GM12874 (cell line): ENCODE data around the gene MAP3K13.

Experiments used
- TF ChIP-seq, protein P1 (sequence below): IDR thresholded peaks from 2 replicates; pipeline ENCODE4 v1.5.1; 2011; ENCODE audit warnings: low read depth, mild to moderate bottlenecking, control low read depth, low read length, moderate library complexity; ENCODE audit not compliant: insufficient read depth

The MAP3K13 gene

GRCh38 chr3:185393055-185393454 lies 30.1 kb downstream of the MAP3K13 start:
- TF ChIP-seq, protein P1, sequence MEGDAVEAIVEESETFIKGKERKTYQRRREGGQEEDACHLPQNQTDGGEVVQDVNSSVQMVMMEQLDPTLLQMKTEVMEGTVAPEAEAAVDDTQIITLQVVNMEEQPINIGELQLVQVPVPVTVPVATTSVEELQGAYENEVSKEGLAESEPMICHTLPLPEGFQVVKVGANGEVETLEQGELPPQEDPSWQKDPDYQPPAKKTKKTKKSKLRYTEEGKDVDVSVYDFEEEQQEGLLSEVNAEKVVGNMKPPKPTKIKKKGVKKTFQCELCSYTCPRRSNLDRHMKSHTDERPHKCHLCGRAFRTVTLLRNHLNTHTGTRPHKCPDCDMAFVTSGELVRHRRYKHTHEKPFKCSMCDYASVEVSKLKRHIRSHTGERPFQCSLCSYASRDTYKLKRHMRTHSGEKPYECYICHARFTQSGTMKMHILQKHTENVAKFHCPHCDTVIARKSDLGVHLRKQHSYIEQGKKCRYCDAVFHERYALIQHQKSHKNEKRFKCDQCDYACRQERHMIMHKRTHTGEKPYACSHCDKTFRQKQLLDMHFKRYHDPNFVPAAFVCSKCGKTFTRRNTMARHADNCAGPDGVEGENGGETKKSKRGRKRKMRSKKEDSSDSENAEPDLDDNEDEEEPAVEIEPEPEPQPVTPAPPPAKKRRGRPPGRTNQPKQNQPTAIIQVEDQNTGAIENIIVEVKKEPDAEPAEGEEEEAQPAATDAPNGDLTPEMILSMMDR, result no peak

DNA sequence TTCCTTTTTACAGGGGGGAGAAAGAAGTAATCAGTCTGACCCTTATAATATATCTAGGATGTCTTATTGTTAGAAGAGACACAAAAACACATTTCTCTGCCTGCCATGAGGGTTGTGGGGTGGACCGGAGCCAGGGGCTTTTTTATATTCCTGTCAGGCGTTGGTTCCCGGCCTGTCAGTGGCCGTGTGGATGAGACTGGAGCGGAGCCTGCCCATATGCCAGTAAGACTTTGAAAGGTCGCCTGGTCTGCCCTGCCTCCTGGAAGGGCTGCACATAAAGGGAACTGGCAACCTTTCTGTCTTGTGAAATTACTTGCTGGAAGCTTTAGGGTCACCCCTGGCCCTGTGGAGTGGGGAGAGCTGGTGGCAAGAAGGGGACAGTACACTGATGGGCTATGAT lies 34.7 kb downstream of the MAP3K13 start:
- TF ChIP-seq, protein P1, result no peak

DNA sequence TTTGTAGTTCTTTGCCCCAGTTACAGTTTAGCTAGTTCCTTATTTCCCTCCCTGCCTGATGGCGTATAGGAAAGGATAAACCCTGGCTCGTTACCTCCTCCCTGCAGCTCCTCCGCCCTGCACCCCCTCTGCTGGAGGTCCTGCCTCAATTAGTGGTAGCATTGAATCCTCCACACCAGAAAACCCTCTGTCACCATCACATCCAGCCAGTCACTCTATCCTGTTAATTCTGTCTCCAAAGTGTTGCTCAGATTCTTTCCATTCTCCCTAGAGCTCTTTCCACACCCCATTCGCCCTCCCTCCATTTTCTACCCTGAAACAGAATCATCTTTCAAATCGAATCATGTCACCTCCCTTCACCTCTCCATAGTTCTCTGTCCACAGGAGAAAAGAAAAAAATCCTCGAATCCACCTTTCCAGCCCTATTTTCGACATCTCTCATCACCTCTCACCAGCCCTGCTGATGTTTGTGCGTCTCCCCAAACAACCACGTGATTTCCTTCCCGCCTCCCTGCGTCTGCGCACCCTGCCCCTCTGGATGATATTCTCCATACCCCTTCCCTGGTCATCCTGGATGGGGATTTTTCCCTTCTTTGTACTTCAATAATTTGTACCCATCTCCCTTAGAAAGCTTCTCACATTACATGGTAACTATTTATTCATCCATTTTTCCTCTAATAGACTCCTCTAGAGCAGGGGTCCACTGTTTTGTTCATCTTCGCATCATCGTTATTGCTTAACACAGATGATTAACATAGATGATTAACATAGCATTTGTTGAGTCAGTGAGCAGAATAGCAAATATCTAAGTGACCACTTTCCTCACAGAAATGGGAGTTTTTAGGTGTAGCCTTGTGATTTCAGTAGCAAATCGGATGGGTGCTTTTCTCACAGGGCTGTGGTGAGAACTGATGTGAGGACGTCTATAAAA lies 37.1 kb downstream of the MAP3K13 start:
- TF ChIP-seq, protein P1, result no peak

- TF ChIP-seq, protein P1, result no peak
Observed at GRCh38 chr3:185400866-185401265, 37.9 kb downstream of the MAP3K13 start.

- TF ChIP-seq, protein P1, result no peak
Observed at GRCh38 chr3:185401319-185401955, 38.5 kb downstream of the MAP3K13 start.

DNA sequence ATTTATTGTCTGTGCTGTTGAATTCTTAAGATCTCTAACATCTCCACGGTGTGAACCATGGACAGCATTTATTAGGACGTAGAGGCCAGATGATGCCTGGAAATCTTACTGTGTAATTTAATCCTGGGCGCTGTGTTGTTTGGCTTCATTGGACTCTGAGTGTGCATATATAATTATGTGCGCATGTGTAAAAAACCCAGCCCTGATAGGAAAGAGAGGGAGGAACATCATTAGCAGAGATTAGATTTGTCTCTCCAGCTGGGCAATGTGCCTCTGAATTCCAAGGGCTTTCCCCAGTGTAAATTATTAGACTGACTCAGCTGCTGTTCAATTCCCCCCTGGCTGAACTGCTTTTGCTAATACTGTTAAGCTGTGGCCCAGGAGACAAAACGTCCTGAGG lies 39.6 kb downstream of the MAP3K13 start:
- TF ChIP-seq, protein P1, result no peak

- TF ChIP-seq, protein P1, result no peak
Observed at GRCh38 chr3:185403002-185403401, 40.1 kb downstream of the MAP3K13 start.
